22Rv1 (cell line): ENCODE measurements around the gene PER2.
A peak's percentile ranks its signal among the peaks of the same experiment; 100 is the strongest.

Experiments used
- H3K27ac ChIP-seq: fragments of 450-650 bp; 2 replicates; pipeline ENCODE4 v1.5.1; 2017
- ZFX ChIP-seq: fragments of 450-650 bp; IDR thresholded peaks from 2 replicates; pipeline ENCODE4 v1.6.1; 2017; ENCODE audit warnings: antibody characterized with exemption, borderline replicate concordance
- TF ChIP-seq, protein P1 (sequence below): fragments of 450-650 bp; IDR thresholded peaks from 2 replicates; pipeline ENCODE4 v1.5.1; 2017; ENCODE audit warnings: mild to moderate bottlenecking

PER2 gene

DNA sequence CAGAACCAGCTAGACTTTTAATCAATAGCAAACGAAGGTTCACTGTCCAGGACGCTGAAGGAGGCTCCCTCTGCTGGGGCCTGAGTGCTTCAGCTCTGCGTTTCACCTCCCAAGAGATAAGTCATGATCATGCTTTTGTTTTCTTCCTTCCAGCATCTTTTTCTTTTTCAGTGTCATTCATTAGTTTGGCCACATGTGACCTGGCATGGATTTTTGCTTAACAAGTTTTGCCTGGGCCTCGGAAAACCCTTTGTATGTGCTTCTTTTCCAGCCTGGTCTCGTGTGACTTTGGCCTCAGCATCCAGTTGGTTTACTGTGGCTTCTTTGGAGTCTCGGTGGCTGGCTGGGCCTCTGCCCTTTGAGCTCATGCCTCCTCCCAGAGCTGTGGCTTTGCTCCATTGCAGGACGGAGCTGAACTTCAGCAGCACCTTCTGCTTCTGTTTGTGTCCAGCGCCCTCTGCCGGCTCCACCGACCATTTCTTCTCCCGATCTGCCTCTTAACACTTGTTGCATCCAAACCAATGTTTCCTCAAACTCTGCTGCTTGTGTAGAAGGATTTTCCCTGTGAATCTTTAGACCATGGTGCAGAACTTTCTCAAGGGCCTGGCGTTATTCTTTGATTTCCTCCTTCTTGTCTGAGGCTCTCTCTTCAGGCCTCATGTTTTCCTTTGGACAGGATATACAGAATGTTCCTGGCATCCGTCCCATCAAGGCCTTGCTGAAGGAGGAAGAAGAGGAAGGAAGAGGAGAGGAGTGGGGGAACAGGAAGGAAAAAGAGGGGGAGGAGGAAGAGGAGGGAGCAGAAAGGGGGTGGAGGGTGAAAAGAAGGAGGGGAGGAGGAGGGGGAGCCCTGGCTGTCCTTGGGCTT, 25.0 kb downstream of the PER2 start:
- H3K27ac ChIP-seq: peak overlapping the region; percentile 57
- no peak for TF ChIP-seq ZFX
- TF ChIP-seq, protein P1, sequence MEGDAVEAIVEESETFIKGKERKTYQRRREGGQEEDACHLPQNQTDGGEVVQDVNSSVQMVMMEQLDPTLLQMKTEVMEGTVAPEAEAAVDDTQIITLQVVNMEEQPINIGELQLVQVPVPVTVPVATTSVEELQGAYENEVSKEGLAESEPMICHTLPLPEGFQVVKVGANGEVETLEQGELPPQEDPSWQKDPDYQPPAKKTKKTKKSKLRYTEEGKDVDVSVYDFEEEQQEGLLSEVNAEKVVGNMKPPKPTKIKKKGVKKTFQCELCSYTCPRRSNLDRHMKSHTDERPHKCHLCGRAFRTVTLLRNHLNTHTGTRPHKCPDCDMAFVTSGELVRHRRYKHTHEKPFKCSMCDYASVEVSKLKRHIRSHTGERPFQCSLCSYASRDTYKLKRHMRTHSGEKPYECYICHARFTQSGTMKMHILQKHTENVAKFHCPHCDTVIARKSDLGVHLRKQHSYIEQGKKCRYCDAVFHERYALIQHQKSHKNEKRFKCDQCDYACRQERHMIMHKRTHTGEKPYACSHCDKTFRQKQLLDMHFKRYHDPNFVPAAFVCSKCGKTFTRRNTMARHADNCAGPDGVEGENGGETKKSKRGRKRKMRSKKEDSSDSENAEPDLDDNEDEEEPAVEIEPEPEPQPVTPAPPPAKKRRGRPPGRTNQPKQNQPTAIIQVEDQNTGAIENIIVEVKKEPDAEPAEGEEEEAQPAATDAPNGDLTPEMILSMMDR: peak; percentile 92

- TF ChIP-seq ZFX: no peak
- TF ChIP-seq, protein P1: no peak
- no peak overlapping the region for H3K27ac ChIP-seq
Measured at GRCh38 chr2:238262496-238263122, 25.8 kb downstream of the PER2 start.

DNA sequence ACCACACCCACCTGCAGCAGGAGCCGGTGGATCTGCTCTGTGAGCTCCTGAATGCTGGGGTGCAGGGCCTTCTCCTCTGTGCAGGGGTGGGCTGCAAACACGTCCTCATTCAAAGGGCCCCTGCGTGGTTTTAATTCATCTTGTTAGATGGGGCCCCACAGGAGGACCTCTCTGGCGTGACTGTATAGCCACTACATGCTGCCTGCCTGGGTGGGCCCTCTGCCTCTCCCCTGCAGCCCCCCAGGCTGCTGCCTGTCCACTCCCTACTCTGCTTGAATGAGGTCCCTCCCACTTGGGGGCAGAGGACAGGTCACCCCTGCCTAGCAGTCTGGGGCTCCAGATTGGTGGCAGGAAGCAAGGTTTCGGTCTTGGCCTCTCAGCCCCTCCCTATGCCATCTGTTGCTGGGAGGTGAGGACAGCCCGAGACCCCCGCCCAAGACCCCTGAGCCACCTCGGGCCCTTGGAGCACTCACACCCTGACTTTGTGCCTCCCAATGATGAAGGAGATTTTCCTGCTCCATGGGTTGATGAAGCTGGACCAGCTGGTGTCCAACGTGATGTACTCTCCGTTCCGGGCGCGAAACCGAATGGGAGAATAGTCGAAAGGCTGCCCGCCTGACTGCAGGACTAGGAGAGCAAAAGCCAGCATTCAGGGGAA, 26.6 kb downstream of the PER2 start:
- TF ChIP-seq, protein P1: no peak
- TF ChIP-seq ZFX: no peak
- no peak overlapping the region for H3K27ac ChIP-seq

GRCh38 chr2:238260883-238261282, 27.5 kb downstream of the PER2 start:
- no peak overlapping the region for H3K27ac ChIP-seq
- TF ChIP-seq ZFX: no peak
- TF ChIP-seq, protein P1: no peak

DNA sequence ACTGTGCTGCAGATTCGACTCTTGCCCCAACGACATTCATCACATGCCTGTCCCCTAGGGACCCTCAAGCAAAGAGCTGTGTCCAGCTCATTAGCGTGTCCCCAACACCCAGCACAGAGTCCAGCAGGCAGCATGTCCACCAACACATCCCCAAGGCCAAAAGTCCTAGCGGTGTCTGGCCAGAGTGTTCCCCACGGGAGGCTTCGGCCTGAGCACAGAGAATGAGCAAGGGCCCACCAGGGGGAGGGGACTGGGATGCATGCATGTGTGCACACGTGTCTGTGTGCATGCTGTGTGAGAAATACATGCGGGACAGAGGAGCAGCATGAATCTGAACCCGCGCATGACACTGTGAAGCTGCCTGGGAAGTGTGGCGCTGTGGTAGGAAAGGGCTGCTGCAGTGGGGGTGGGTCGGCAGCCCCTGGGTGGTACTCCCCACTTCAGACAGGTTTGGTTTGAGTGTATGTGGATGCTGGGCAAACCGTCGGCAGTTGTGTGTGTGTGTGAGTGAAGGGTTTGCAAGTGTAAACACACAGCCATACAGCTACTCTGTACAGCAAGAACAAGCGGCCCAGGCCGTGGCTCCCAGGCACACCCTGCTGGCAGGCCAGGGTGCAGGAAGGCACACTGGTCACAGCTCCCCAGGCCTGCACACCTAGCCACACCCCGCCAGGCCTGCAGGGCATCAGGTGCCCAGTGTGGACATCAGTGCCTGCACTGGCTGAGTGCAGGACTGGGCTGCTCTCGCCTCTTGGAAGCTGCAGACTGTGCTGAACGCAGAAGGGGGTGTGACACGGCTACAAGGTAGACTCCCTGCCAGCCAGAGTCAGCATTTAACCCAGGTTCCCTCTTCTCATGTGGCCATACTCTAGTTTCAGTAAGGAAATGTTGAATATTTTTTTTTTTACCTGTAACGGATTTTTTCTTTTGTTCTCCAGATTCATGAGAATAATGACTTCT, 29.1 kb downstream of the PER2 start:
- no peak overlapping the region for H3K27ac ChIP-seq

More for the DNA sequence above, 29.1 kb downstream of the PER2 start:
- TF ChIP-seq ZFX: no peak
- TF ChIP-seq, protein P1: no peak
